ENCODE measurements around the gene RAB27B. TPM values are rescaled to one million over a fixed set of nuclear protein-coding genes. Genes with fewer than 3 reads are reported as not detected.

The RAB27B gene
- polyA plus RNA-seq, 2 of the 4 experiments (the other 2 are of a cell fraction), result 11.0 to 13.2 TPM

DNA sequence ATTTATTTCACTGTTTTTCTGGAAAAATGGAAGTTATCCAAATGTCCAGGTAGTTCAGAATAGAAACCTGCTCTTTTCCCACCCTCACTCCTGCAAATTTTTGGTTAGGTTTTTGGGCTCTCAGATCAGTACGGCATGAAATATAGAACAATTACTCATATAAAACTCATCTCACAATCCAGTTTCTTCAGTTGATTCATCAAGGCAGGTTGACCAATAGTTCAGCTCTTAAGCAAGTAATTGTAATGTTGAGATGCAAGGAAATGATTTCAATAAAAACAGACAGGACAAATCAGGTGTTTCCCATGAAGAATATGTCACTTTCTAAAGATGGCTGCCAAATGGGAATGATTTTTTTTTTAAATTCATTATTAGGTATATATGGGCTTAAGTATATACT, 2.0 kb downstream of the RAB27B start:
- peaks cover 18% of the 10 kb centered on the region for H3K4me1 ChIP-seq
- DNase-seq (ENCODE audit: low read depth in 1 of 2, low spot score in 1 of 2), result no peak
- H3K27ac ChIP-seq, result peak overlapping the region in 1 of 2 experiments; percentile 68; a peak in 1 of 6 replicates
- ChIA-PET CTCF (no interaction called here), POLR2A (no interaction called here)
- WGBS (ENCODE audit: missing lambda C conversion rate), result 89% methylated on average over 1 of the region's 1 CpG
- no peak for ATAC-seq
- no peak for TF ChIP-seq JUN (IDR thresholded peaks at IDR 0.05)
- TF ChIP-seq, protein P1, sequence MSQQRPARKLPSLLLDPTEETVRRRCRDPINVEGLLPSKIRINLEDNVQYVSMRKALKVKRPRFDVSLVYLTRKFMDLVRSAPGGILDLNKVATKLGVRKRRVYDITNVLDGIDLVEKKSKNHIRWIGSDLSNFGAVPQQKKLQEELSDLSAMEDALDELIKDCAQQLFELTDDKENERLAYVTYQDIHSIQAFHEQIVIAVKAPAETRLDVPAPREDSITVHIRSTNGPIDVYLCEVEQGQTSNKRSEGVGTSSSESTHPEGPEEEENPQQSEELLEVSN (IDR thresholded peaks at IDR 0.05; ENCODE audit: borderline replicate concordance, low read depth), result no peak
- H3K4me2 ChIP-seq, result peak overlapping the region; percentile 97
- H3K9me3 ChIP-seq, result peaks cover 9% of the 10 kb centered on the region; the same call in 2 of the 3 replicates
- FAIRE-seq, result no peak
- peak overlapping the region; percentile 67; the same call in 2 of the 3 replicates for H3K4me3 ChIP-seq

DNA sequence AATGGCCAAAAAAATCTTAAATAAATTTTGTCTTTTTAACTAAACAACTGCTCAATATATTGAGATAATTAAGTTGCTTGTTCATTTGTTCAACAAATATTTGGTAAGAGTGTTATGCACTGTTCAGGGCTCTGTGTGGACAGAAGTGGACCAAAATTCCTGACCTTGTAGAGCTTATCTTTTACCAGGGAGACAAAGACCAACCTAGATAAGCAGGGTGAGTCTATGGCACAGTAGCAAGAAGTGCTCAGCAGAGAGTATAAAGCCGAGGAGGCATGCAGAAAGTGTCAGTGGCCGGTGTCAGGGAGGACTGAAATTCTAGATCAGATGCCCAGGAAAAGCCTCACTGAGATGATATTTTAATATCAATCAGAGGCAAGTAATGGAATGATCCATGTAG, 2.6 kb downstream of the RAB27B start:
- Histone ChIP-seq H3K27ac (no peak overlapping the region), H3K4me1 (peaks cover 18% of the 10 kb centered on the region), H3K9me3 (peaks cover 9% of the 10 kb centered on the region; the same call in 2 of the 3 replicates), H3K4me3 (no peak overlapping the region), H3K4me2 (peak overlapping the region; percentile 29)
- TF ChIP-seq, protein P2, sequence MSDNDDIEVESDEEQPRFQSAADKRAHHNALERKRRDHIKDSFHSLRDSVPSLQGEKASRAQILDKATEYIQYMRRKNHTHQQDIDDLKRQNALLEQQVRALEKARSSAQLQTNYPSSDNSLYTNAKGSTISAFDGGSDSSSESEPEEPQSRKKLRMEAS (IDR thresholded peaks at IDR 0.05), result no peak
- no peak for TF ChIP-seq TP53 (CRISPR knock-in tag; IDR thresholded peaks at IDR 0.05)
- no peak for TF ChIP-seq ESRRA (IDR thresholded peaks at IDR 0.05; ENCODE audit: borderline replicate concordance, low read length)
- no peak for TF ChIP-seq RFX5 (IDR thresholded peaks at IDR 0.05)
- TF ChIP-seq, protein P3, sequence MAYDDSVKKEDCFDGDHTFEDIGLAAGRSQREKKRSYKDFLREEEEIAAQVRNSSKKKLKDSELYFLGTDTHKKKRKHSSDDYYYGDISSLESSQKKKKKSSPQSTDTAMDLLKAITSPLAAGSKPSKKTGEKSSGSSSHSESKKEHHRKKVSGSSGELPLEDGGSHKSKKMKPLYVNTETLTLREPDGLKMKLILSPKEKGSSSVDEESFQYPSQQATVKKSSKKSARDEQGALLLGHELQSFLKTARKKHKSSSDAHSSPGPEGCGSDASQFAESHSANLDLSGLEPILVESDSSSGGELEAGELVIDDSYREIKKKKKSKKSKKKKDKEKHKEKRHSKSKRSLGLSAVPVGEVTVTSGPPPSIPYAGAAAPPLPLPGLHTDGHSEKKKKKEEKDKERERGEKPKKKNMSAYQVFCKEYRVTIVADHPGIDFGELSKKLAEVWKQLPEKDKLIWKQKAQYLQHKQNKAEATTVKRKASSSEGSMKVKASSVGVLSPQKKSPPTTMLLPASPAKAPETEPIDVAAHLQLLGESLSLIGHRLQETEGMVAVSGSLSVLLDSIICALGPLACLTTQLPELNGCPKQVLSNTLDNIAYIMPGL (CRISPR knock-in tag; IDR thresholded peaks at IDR 0.05; ENCODE audit: borderline replicate concordance), result no peak
- TF ChIP-seq FOSL2 (IDR thresholded peaks at IDR 0.05), result no peak
- TF ChIP-seq FOSL2 (CRISPR knock-in tag; IDR thresholded peaks at IDR 0.05), result no peak
- TF ChIP-seq NFE2L2 (conservative IDR thresholded peaks at IDR 0.05; ENCODE audit: low read length), result no peak
- TF ChIP-seq ZNF302 (CRISPR knock-in tag; IDR thresholded peaks at IDR 0.05), result no peak
- no peak for TF ChIP-seq MAFK (IDR thresholded peaks at IDR 0.05; ENCODE audit: partially characterized antibody)
- TF ChIP-seq, protein P4, sequence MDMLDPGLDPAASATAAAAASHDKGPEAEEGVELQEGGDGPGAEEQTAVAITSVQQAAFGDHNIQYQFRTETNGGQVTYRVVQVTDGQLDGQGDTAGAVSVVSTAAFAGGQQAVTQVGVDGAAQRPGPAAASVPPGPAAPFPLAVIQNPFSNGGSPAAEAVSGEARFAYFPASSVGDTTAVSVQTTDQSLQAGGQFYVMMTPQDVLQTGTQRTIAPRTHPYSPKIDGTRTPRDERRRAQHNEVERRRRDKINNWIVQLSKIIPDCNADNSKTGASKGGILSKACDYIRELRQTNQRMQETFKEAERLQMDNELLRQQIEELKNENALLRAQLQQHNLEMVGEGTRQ (IDR thresholded peaks at IDR 0.05), result no peak
- no peak for TF ChIP-seq FOSB (CRISPR knock-in tag; IDR thresholded peaks at IDR 0.05)
- TF ChIP-seq, protein P5, sequence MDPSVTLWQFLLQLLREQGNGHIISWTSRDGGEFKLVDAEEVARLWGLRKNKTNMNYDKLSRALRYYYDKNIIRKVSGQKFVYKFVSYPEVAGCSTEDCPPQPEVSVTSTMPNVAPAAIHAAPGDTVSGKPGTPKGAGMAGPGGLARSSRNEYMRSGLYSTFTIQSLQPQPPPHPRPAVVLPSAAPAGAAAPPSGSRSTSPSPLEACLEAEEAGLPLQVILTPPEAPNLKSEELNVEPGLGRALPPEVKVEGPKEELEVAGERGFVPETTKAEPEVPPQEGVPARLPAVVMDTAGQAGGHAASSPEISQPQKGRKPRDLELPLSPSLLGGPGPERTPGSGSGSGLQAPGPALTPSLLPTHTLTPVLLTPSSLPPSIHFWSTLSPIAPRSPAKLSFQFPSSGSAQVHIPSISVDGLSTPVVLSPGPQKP (IDR thresholded peaks at IDR 0.05; ENCODE audit: low read depth, low read length), result no peak
- TF ChIP-seq KDM5A (IDR thresholded peaks at IDR 0.05), result no peak
- TF ChIP-seq, protein P6, sequence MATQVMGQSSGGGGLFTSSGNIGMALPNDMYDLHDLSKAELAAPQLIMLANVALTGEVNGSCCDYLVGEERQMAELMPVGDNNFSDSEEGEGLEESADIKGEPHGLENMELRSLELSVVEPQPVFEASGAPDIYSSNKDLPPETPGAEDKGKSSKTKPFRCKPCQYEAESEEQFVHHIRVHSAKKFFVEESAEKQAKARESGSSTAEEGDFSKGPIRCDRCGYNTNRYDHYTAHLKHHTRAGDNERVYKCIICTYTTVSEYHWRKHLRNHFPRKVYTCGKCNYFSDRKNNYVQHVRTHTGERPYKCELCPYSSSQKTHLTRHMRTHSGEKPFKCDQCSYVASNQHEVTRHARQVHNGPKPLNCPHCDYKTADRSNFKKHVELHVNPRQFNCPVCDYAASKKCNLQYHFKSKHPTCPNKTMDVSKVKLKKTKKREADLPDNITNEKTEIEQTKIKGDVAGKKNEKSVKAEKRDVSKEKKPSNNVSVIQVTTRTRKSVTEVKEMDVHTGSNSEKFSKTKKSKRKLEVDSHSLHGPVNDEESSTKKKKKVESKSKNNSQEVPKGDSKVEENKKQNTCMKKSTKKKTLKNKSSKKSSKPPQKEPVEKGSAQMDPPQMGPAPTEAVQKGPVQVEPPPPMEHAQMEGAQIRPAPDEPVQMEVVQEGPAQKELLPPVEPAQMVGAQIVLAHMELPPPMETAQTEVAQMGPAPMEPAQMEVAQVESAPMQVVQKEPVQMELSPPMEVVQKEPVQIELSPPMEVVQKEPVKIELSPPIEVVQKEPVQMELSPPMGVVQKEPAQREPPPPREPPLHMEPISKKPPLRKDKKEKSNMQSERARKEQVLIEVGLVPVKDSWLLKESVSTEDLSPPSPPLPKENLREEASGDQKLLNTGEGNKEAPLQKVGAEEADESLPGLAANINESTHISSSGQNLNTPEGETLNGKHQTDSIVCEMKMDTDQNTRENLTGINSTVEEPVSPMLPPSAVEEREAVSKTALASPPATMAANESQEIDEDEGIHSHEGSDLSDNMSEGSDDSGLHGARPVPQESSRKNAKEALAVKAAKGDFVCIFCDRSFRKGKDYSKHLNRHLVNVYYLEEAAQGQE (IDR thresholded peaks at IDR 0.05), result no peak
- TF ChIP-seq SREBF2 (IDR thresholded peaks at IDR 0.05), result no peak
- no peak for TF ChIP-seq RCOR1 (IDR thresholded peaks at IDR 0.05; ENCODE audit: low read depth, low read length)
- TF ChIP-seq HDAC2 (IDR thresholded peaks at IDR 0.05), result no peak
- no peak for TF ChIP-seq RARB (CRISPR knock-in tag; IDR thresholded peaks at IDR 0.05)
- DNase-seq (ENCODE audit: low read depth in 1 of 2, low spot score in 1 of 2) (no peak), FAIRE-seq (no peak), ATAC-seq (no peak)
- ChIA-PET POLR2A (no interaction called here), CTCF (no interaction called here)
- 83% methylated on average over 2 of the region's 2 CpGs for WGBS (ENCODE audit: missing lambda C conversion rate)

All from A549 (cell line).